ENCODE results near the gene ST3GAL3. TPM values are rescaled to one million over a fixed set of nuclear protein-coding genes. Genes with fewer than 3 reads are reported as not detected.
A peak's percentile ranks its signal among the peaks of the same experiment; 100 is the strongest.

ST3GAL3 gene
- total and polyA plus RNA-seq, 2 experiments from 2014 or later, result 6.2 to 6.3 TPM

DNA sequence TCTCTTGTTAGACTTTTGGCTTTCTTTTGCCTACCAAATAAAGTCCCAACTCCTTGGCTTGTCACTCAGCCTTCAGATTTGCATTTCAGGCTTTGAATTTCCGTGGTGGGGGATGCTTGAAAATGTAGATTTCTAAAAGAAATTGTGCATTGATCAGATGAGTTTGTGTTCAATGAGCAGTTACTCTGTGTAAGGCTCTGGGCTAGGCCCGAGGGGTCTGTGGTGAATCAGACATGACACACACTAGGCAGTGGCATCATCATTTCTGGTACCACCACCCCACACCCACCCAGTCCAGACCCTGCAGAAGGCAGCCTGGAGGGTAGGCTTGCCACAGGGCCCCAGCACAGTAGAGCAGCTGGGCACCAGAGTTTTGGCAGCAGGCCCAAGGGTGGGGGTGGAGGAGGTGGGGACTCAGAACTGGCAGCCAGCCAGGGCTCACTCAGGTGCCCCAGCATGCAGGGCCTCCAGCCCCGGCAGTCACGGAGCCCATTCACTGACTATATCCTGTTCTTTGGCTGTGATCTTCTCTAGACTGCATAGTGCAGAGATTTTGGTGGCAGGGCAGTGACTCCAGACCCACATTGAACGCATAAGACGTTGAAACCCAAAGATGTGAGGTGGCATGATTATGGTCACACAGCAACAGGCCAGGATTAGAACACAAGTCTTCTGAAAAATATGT is 129.1 kb downstream of the ST3GAL3 start:
- no peak overlapping the region for H2AFZ ChIP-seq
- peaks cover 11% of the 10 kb centered on the region for H3K4me1 ChIP-seq (ENCODE audit: insufficient read depth)
- H3K79me2 ChIP-seq, result no peaks in the 10 kb centered on the region
- TF ChIP-seq EZH2phosphoT487 (IDR thresholded peaks at IDR 0.05; ENCODE audit: low read depth, severe bottlenecking, unreplicated experiment) (no peak), EZH2 (IDR thresholded peaks at IDR 0.05; ENCODE audit: borderline replicate concordance) (no peak)
- TF ChIP-seq, protein P1, sequence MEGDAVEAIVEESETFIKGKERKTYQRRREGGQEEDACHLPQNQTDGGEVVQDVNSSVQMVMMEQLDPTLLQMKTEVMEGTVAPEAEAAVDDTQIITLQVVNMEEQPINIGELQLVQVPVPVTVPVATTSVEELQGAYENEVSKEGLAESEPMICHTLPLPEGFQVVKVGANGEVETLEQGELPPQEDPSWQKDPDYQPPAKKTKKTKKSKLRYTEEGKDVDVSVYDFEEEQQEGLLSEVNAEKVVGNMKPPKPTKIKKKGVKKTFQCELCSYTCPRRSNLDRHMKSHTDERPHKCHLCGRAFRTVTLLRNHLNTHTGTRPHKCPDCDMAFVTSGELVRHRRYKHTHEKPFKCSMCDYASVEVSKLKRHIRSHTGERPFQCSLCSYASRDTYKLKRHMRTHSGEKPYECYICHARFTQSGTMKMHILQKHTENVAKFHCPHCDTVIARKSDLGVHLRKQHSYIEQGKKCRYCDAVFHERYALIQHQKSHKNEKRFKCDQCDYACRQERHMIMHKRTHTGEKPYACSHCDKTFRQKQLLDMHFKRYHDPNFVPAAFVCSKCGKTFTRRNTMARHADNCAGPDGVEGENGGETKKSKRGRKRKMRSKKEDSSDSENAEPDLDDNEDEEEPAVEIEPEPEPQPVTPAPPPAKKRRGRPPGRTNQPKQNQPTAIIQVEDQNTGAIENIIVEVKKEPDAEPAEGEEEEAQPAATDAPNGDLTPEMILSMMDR (IDR thresholded peaks at IDR 0.05; ENCODE audit: poor library complexity), result no peak
- no peaks in the 10 kb centered on the region for H3K9me2 ChIP-seq (replicated peaks; ENCODE audit: insufficient read depth)
- H3K27me3 ChIP-seq, result no peaks in the 10 kb centered on the region
- no peak overlapping the region for H3K4me3 ChIP-seq
- H3K4me2 ChIP-seq, result no peak overlapping the region
- no peaks in the 10 kb centered on the region for H3K9me3 ChIP-seq (ENCODE audit: low read depth)
- peak; percentile 80 for DNase-seq (ENCODE audit: low spot score)
- no peaks in the 10 kb centered on the region for H3K36me3 ChIP-seq (replicated peaks; ENCODE audit: insufficient read depth, low read depth)
- 66% methylated on average over 6 of the region's 6 CpGs for WGBS (ENCODE audit: low lambda C conversion rate, missing lambda C conversion rate)
- no peaks in the 10 kb centered on the region for H4K20me1 ChIP-seq (ENCODE audit: insufficient read depth, poor library complexity, severe bottlenecking)
- H3K27ac ChIP-seq, result no peak overlapping the region

DNA sequence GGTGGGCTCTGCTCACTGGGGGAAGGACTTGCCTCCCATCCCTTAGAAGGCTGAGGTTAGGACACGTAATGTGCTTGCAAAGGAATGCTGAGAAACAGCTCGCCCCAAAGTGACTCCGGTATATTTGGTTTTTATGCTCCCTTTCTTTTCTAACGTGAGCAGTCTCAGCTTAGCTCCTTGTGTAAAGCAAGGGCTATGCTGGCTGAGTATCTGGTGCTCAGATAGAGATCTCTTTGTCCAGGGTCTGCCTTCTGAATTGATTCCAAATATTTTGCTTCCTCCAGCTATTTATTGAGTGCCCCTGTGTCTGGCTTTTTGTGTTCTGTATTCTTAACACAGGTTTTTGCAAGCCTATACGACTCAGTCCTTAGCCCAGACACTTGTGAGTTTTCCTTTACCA is 131.7 kb downstream of the ST3GAL3 start:
- H3K36me3 ChIP-seq (replicated peaks; ENCODE audit: insufficient read depth, low read depth), result no peaks in the 10 kb centered on the region
- H3K4me3 ChIP-seq, result no peak overlapping the region
- no peaks in the 10 kb centered on the region for H4K20me1 ChIP-seq (ENCODE audit: insufficient read depth, poor library complexity, severe bottlenecking)
- no peak overlapping the region for H3K27ac ChIP-seq
- WGBS (ENCODE audit: low lambda C conversion rate, missing lambda C conversion rate), result 77% methylated on average over 5 of the region's 5 CpGs
- H3K4me1 ChIP-seq (ENCODE audit: insufficient read depth), result peaks cover 11% of the 10 kb centered on the region
- TF ChIP-seq, protein P1 (IDR thresholded peaks at IDR 0.05; ENCODE audit: poor library complexity), result no peak
- no peak for TF ChIP-seq EZH2 (IDR thresholded peaks at IDR 0.05; ENCODE audit: borderline replicate concordance)
- no peak for TF ChIP-seq EZH2phosphoT487 (IDR thresholded peaks at IDR 0.05; ENCODE audit: low read depth, severe bottlenecking, unreplicated experiment)
- DNase-seq (ENCODE audit: low spot score), result no peak
- H3K9me2 ChIP-seq (replicated peaks; ENCODE audit: insufficient read depth), result no peaks in the 10 kb centered on the region
- H2AFZ ChIP-seq, result no peak overlapping the region
- no peaks in the 10 kb centered on the region for H3K79me2 ChIP-seq
- no peaks in the 10 kb centered on the region for H3K9me3 ChIP-seq (ENCODE audit: low read depth)
- H3K27me3 ChIP-seq, result no peaks in the 10 kb centered on the region
- H3K4me2 ChIP-seq, result no peak overlapping the region

DNA sequence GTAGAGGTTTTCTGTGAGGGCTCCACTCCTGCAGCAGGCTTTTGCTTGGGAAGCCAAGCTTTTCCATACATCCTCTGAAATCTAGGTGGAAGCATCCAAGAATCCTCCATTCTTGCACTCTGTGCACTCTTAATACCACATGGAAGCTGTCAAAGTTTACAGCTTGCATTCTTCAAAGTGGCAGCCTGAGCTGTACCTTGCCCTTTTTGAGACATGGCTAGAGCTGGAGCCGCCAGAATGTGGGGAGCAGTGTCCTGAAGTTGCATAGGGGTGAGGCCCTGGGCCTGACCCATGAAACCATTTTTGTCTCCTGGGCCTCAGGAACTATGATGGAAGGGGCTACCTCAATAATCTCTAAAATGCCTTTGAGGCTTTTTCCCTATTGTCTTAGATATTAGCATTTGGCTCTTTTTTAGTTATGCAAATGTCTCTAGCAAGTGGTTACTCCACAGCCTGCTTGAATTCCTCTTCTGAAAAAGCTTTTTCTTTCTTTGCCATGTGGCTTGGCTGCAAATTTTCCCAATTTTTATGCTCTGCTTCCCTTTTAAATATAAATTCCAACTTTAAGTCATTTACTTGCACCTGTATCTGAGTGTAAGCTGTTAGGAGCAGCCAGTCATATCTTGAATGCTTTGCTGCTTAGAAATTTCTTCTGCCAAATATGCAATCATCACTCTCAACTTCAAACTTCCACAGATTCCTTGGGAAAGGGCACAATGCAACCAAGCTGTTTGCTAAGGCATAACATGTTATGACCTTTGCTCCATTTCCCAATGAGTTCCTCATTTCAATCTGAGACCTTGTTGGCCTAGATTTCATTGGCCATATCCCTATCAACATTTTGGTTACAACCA is 134.2 kb downstream of the ST3GAL3 start:
- H3K9me2 ChIP-seq (replicated peaks; ENCODE audit: insufficient read depth), result no peaks in the 10 kb centered on the region
- H3K4me3 ChIP-seq, result no peak overlapping the region
- no peaks in the 10 kb centered on the region for H3K9me3 ChIP-seq (ENCODE audit: low read depth)
- H4K20me1 ChIP-seq (ENCODE audit: insufficient read depth, poor library complexity, severe bottlenecking), result no peaks in the 10 kb centered on the region
- 77% methylated on average over 1 of the region's 1 CpG for WGBS (ENCODE audit: low lambda C conversion rate, missing lambda C conversion rate)
- H3K36me3 ChIP-seq (replicated peaks; ENCODE audit: insufficient read depth, low read depth), result no peaks in the 10 kb centered on the region
- H3K4me2 ChIP-seq, result no peak overlapping the region
- TF ChIP-seq EZH2 (IDR thresholded peaks at IDR 0.05; ENCODE audit: borderline replicate concordance) (no peak), EZH2phosphoT487 (IDR thresholded peaks at IDR 0.05; ENCODE audit: low read depth, severe bottlenecking, unreplicated experiment) (no peak)
- TF ChIP-seq, protein P1 (IDR thresholded peaks at IDR 0.05; ENCODE audit: poor library complexity), result no peak
- peaks cover 6% of the 10 kb centered on the region for H3K4me1 ChIP-seq (ENCODE audit: insufficient read depth)
- DNase-seq (ENCODE audit: low spot score), result no peak
- H3K79me2 ChIP-seq, result no peaks in the 10 kb centered on the region
- H2AFZ ChIP-seq, result no peak overlapping the region
- no peak overlapping the region for H3K27ac ChIP-seq
- no peaks in the 10 kb centered on the region for H3K27me3 ChIP-seq

All from hepatocyte (in vitro differentiated cells).